Stimulated activated naive B cell treated with anti-CD40 and anti-IgM and Interleukin-4, amounts not matched to agents 10 μg/mL and 1 μg/mL and 100 μg/mL, for 72 hours (primary cell): ENCODE measurements around the gene PDK2.
A peak's percentile ranks its signal among the peaks of the same experiment; 100 is the strongest.

Source experiments
- ATAC-seq, 2 donors: fragments of 150-1000 bp; cut with Tn5 transposase; replicated peaks; 2 replicates each; pipeline ENCODE4 v1.10.0; 2021; ENCODE audit warnings: moderate library complexity in 1 of 2
- DNase-seq: peaks from one replicate; pipeline ENCODE4 v3.0.0; 2021
- H3K27ac Mint-ChIP-seq: one replicate; pipeline ENCODE4 v1.8.0; 2022; ENCODE audit warnings: mild to moderate bottlenecking, mixed read lengths
- H3K27me3 Mint-ChIP-seq, 2 donors: one replicate each; pipeline ENCODE4 v1.8.0; 2022; ENCODE audit warnings: mixed read lengths in 2 of 2
- H3K36me3 Mint-ChIP-seq, 2 donors: one replicate each; pipeline ENCODE4 v1.8.0; 2022; ENCODE audit warnings: mixed read lengths in 2 of 2, mild to moderate bottlenecking in 1 of 2
- H3K4me1 Mint-ChIP-seq, 2 donors: one replicate each; pipeline ENCODE4 v1.8.0; 2022; ENCODE audit warnings: mixed read lengths in 2 of 2, mild to moderate bottlenecking in 1 of 2
- H3K4me3 Mint-ChIP-seq, 2 donors: one replicate each; pipeline ENCODE4 v1.8.0; 2022; ENCODE audit warnings: mild to moderate bottlenecking in 2 of 2, mixed read lengths in 2 of 2, moderate library complexity in 1 of 2
- H3K9me3 Mint-ChIP-seq, 2 donors: one replicate each; pipeline ENCODE4 v1.8.0; 2022; ENCODE audit warnings: mixed read lengths in 2 of 2, mild to moderate bottlenecking in 1 of 2

Gene PDK2

DNA sequence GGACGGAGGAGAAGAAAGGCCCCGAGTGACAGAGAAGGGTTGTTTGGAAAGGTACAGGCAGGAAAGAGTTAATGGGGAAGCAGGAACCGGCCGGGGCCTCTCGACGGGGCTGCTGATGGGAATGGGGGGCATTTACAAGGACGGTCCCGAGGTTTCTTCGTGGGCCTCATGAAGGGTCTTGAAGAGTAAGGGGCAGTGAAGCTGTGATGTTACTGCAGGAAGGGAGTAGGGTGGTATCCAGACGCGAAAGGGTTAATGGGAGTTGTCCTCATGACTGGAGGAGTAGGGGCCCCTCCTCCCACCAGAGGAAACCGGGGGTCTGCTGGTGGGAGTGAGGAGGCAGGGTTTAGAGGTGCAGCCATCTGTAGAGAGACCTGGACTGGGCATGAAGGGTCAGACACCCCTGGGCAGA, 481 bp downstream of the PDK2 start:
- Mint-ChIP-seq H3K4me1 (peaks cover 27 to 32% of the 10 kb centered on the region in 2 donors), H3K9me3 (no peaks in the 10 kb centered on the region), H3K36me3 (peaks cover 3 to 6% of the 10 kb centered on the region in 2 donors), H3K4me3 (peak overlapping the region; percentile 85 to 93), H3K27ac (peak overlapping the region; percentile 90), H3K27me3 (peaks cover 4 to 5% of the 10 kb centered on the region in 2 donors)
- no peak for ATAC-seq
- no peak for DNase-seq

DNA sequence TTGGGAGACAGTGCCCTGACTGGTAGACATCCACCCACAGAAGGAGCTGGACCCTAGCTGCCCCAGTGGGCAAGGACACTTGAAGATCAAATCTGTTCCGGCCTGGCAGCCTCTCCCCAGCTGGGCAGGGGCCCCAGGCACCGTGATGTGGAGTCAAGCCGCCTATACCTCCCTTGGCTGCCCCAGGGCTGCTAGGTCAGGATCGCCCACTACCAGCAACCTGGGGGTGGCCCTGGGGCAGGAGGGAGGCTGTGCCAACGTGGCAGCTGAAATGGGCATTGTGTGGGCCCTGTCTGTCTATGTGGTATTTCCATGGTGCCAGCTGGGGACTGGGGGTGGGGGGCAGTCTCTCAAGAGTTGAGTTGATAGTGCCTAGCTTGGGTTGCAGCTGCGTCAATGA, 941 bp downstream of the PDK2 start:
- Mint-ChIP-seq H3K4me1 (peaks cover 27 to 32% of the 10 kb centered on the region in 2 donors), H3K36me3 (peaks cover 6 to 7% of the 10 kb centered on the region in 2 donors), H3K4me3 (peak overlapping the region; percentile 85 to 93), H3K27me3 (no peaks in the 10 kb centered on the region), H3K27ac (peak overlapping the region; percentile 90), H3K9me3 (no peaks in the 10 kb centered on the region)
- no peak for ATAC-seq
- DNase-seq, result no peak

DNA sequence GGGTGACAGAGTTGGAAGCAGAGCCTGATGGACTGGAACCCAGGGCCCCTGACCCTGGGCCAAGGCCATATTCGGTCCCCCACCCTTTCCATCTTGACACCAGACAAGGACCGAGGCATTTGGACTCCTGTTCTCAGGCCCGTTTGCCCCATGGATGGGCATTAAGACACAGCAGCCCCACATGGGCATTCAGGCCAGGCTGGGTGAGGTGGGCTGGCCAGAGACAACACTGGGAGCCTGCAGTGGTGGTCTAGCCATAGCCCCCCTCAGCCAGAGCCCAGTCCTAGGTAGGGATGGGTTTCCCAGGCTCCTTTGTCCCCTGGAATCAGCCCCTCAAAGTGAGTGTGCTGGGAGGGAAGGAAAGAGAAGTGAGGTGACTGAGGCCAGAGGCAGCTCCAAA, 1.6 kb downstream of the PDK2 start:
- DNase-seq (no peak), ATAC-seq (no peak)
- peaks cover 27 to 32% of the 10 kb centered on the region in 2 donors for H3K4me1 Mint-ChIP-seq
- no peak overlapping the region for H3K4me3 Mint-ChIP-seq
- peaks cover 6 to 7% of the 10 kb centered on the region in 2 donors for H3K36me3 Mint-ChIP-seq
- H3K27ac Mint-ChIP-seq, result no peak overlapping the region
- no peaks in the 10 kb centered on the region for H3K9me3 Mint-ChIP-seq
- no peaks in the 10 kb centered on the region for H3K27me3 Mint-ChIP-seq

DNA sequence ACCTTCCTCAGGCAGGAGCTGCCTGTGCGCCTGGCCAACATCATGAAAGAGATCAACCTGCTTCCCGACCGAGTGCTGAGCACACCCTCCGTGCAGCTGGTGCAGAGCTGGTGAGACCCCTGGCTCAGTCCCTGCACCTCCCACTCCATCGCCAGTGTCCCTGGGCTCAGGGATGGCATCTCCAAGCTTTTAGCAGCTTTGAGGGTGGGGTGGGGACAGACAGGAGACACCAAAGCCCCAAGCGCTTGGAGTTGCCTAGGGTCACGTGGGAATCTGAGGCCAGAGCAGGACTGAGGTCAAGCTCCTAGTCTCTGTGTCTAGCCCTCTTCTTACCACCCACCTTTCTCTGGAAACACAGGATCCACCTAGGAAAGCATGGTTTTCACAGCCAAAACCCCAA, 2.3 kb downstream of the PDK2 start:
- Mint-ChIP-seq H3K9me3 (no peaks in the 10 kb centered on the region), H3K4me1 (peaks cover 27 to 32% of the 10 kb centered on the region in 2 donors), H3K36me3 (peaks cover 6 to 7% of the 10 kb centered on the region in 2 donors), H3K4me3 (no peak overlapping the region), H3K27me3 (no peaks in the 10 kb centered on the region), H3K27ac (no peak overlapping the region)
- ATAC-seq, result no peak
- no peak for DNase-seq

DNA sequence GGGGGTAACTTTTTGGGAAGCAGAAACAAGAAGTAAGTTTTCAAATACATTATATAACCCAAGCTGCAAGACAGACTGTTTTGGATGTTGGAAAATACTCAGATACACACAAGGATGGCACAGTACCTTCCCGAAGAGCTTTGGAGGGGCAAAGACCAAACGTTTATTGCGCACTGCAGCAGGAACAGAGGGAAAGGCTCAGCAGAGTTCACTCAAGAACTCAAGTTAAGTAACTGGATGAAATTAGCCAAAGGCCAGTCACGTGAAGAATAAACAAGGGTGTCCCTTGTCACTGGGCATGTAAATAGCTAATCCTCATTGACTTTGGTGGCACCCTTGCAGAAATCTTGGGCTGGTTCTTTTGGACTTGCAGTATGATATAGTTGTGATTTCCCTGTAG, 2.8 kb downstream of the PDK2 start:
- DNase-seq, result no peak

DNA sequence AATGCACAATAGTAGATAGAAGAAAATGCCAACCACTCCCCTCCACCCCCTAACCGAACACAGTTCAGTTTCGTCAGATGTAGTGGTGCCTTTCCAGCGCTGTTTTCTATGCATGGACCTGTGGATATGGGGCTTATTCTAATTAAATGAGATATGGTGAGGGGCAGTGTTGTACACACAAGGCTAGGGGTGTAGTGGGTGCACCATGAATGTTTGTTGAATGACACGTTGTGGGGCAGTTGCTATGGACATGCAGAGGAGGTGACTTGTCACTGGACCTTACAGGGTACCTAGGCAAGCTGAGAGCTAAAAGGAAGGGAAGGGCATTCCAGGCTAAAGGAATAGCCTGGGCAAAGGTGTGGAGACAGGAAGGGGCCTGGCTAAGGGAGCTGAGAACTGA, 3.4 kb downstream of the PDK2 start:
- Mint-ChIP-seq H3K4me3 (no peak overlapping the region), H3K9me3 (no peaks in the 10 kb centered on the region), H3K27ac (peak overlapping the region; percentile 7), H3K27me3 (no peaks in the 10 kb centered on the region), H3K36me3 (peaks cover 6 to 7% of the 10 kb centered on the region in 2 donors), H3K4me1 (peaks cover 27 to 32% of the 10 kb centered on the region in 2 donors)
- no peak for DNase-seq
- no peak for ATAC-seq

More for the DNA sequence above, 2.8 kb downstream of the PDK2 start:
- Mint-ChIP-seq H3K27me3 (no peaks in the 10 kb centered on the region), H3K36me3 (peaks cover 6 to 7% of the 10 kb centered on the region in 2 donors), H3K9me3 (no peaks in the 10 kb centered on the region), H3K4me1 (peaks cover 27 to 32% of the 10 kb centered on the region in 2 donors), H3K4me3 (no peak overlapping the region), H3K27ac (no peak overlapping the region)
- ATAC-seq, result no peak

DNA sequence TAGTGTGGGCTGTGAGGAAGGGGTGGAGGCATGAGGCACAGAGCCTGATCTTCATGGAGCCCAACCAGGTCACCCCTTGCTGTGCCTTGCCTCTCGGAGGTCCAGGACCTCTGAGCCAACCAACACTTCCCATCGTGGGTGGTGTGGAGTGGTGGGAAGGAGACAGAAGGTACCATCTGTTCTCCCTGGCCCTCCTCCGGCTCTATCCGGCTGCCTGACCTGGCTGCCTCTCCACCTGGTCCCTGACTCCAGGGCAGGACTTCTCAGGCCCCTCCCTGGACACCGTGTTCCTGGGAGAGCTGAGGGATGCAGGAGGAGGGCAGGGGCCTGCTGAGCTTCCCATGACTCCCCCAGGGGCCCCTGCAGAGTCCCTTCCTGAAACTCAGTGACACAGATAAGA, 3.9 kb downstream of the PDK2 start:
- no peak for ATAC-seq
- Mint-ChIP-seq H3K27me3 (no peaks in the 10 kb centered on the region), H3K4me1 (peaks cover 27 to 32% of the 10 kb centered on the region in 2 donors)

DNA sequence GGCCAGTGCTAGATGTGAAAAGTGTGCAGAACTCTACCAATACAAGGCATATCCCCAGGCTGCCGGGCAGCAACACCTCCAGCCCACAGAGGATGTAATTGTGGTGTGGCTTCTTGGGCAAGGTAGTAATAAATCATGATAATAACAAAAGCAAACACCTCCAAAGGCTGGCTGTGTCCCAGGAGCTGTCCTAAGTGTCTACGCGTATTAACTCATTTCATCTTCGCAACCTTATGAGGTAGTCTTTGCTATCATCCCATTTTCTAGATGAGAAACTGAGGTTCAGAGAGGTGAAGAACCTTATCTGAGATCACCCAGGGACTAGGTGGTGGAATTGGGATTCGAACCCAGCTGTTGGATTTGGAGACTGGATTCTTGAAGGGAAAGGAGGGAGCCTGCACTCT, 5.3 kb downstream of the PDK2 start:
- ATAC-seq, result no peak
- no peak overlapping the region for H3K27ac Mint-ChIP-seq
- no peak overlapping the region for H3K4me3 Mint-ChIP-seq
- no peaks in the 10 kb centered on the region for H3K27me3 Mint-ChIP-seq
- peaks cover 19 to 22% of the 10 kb centered on the region in 2 donors for H3K4me1 Mint-ChIP-seq
- H3K9me3 Mint-ChIP-seq, result no peaks in the 10 kb centered on the region
- no peak for DNase-seq
- H3K36me3 Mint-ChIP-seq, result peaks cover 13 to 14% of the 10 kb centered on the region in 2 donors

More for the DNA sequence above, 3.9 kb downstream of the PDK2 start:
- Mint-ChIP-seq H3K36me3 (peaks cover 6 to 7% of the 10 kb centered on the region in 2 donors), H3K9me3 (no peaks in the 10 kb centered on the region), H3K4me3 (no peak overlapping the region), H3K27ac (no peak overlapping the region)
- no peak for DNase-seq

DNA sequence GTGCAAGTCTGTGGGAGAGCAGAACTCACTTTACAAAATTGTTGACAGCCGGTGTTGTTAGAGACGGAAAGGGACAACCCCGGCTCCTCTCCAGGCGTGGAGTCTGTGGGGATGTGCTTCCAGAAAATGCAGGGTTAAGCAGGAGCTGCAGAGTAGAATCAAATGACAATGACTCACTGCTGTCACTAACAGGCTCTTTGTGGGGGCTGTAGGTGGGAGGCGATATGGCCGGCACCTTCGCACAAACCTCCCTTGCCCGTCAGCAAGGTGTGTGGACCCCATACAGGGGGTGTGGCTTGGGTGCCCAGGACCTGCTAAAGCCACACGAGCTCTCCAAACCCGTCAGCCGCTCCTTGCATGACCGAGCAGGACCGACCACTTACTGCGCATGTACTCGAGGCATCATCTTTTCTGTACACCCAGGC, 5.8 kb downstream of the PDK2 start:
- Mint-ChIP-seq H3K27ac (no peak overlapping the region), H3K9me3 (no peaks in the 10 kb centered on the region), H3K4me3 (no peak overlapping the region), H3K36me3 (peaks cover 13 to 17% of the 10 kb centered on the region in 2 donors), H3K4me1 (peaks cover 15 to 18% of the 10 kb centered on the region in 2 donors), H3K27me3 (no peaks in the 10 kb centered on the region)
- DNase-seq, result no peak
- no peak for ATAC-seq

DNA sequence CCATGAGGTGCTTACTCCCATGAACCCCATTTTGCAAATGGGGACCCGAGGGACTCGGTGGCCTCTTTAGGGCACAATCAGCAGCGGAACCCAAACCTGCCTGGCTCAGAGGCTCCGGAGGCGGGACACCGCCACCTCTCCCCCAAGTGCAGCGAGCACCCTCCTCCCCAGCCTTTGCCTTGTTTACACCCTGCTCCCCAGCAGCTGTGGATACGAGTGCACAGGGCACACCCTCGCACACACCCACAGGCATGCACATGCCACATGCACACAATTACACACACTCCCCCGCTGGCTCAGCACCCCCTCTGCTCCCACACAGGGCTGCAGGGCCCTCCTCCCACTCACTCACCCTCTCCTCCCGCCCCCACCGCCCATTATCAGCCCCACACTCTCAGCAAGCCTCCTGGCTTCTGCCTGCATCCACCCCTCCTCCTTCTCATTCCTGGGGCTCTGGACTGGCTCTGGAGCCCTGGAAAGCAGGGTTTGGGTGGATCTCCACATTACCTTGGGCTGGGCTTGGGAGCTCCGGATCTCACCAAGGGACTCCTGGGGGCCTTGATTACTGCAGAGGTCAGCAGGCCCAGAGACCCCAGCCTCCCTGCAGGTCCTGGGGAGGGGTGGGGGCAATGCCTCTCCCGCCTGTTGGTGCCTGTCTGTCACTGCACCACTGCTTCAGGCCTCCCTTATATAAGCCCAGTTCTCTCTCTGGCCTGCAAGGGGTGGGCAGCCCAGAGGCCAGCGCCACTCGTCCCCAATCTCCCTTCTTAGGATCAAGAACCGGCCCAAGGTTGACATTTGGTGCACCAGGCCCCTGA, 6.4 kb downstream of the PDK2 start:
- no peaks in the 10 kb centered on the region for H3K27me3 Mint-ChIP-seq
- H3K4me1 Mint-ChIP-seq, result peaks cover 9 to 12% of the 10 kb centered on the region in 2 donors
- no peaks in the 10 kb centered on the region for H3K9me3 Mint-ChIP-seq
- H3K27ac Mint-ChIP-seq, result no peak overlapping the region
- no peak for DNase-seq
- H3K4me3 Mint-ChIP-seq, result no peak overlapping the region
- no peak for ATAC-seq
- H3K36me3 Mint-ChIP-seq, result peaks cover 13 to 17% of the 10 kb centered on the region in 2 donors

DNA sequence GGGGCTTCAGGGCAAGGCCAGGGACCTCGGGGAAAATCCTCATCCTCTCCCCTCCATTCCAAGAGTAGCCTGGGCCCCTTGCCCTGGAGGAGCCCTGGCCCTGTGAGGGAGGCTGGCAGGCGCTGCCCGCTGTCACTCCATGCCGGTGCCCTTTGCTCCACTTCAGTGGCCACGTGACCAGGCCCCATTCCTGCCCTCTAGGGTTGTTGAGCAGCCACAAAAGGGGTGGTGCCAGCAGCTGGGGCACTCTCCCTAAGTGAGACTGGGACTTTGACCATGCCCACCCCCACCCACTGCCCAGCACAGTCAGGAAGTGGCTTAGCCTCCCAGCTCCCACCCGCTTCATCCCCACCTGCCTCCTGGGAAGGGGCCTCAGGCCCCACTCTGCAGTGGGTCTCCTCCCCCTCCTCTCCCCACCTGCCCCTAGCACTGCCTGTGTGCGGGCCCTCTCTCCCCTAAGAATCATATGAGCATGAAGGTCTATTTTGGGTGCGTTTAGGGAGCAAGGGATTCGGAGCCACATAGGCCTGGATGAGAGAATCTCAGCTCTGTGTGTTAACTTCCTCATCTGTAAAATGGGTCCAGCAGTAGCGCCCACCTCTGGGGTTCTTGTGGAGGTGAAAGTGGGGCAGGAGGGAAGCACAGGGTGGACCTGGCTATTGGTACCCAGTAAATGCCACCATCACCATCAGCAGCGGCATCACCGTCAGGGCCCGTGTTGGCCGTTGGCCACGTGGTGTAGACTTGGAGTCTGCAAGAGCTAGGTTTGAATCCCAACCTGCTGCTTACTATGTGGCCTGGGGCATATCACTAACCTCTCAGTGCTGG, 7.2 kb downstream of the PDK2 start:
- H3K4me3 Mint-ChIP-seq, result no peak overlapping the region
- peaks cover 13 to 17% of the 10 kb centered on the region in 2 donors for H3K36me3 Mint-ChIP-seq
- H3K27ac Mint-ChIP-seq, result no peak overlapping the region
- no peaks in the 10 kb centered on the region for H3K27me3 Mint-ChIP-seq
- H3K9me3 Mint-ChIP-seq, result no peaks in the 10 kb centered on the region
- ATAC-seq (no peak), DNase-seq (no peak)
- peaks cover 3 to 7% of the 10 kb centered on the region in 2 donors for H3K4me1 Mint-ChIP-seq

DNA sequence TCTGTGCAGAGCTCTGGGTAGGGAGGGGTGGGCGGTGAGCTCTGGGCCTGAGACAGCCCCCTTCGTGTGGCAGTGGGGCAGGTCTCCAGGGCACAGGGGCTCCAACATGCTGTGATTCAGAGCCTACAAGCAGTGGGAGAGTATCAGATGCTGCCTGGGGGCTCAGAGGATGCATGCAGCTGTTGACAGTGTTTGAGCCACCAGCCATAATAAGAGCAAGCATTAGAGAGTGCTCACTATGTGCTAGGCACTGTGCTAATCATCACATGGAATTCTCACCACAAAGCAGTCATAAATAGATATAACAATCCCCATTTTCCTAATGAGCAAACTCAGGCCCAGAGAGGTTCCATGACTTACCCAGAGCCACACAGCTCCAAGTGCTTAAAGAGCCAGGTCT, 8.1 kb downstream of the PDK2 start:
- peaks cover 2 to 7% of the 10 kb centered on the region in 2 donors for H3K4me1 Mint-ChIP-seq
- H3K27ac Mint-ChIP-seq, result no peak overlapping the region
- no peak overlapping the region for H3K4me3 Mint-ChIP-seq
- DNase-seq, result no peak
- ATAC-seq, result no peak
- H3K27me3 Mint-ChIP-seq, result no peaks in the 10 kb centered on the region
- no peaks in the 10 kb centered on the region for H3K9me3 Mint-ChIP-seq
- H3K36me3 Mint-ChIP-seq, result peaks cover 13 to 17% of the 10 kb centered on the region in 2 donors

DNA sequence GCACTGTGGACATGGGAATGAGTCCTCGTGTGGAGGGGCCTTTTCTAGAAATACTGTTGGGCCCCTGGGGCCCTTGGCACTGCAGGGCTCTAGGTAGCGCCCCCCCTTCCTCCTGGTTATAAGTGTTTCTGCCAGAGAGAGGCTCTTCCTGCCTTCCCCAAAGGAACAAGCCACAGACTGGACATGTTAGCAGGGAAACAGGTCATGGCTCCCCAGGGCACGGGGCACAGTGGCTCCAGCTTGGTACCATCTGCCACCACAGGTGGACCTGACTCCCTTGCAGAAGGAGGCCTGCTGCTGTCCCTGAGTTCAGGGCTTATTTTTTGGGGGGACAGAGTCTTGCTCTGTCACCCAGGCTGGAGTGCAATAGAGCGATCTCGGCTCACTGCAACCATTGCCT, 8.8 kb downstream of the PDK2 start:
- no peak for DNase-seq
- no peak overlapping the region for H3K4me3 Mint-ChIP-seq
- H3K27ac Mint-ChIP-seq, result no peak overlapping the region
- no peak for ATAC-seq
- H3K27me3 Mint-ChIP-seq, result no peaks in the 10 kb centered on the region
- peaks cover 2 to 7% of the 10 kb centered on the region in 2 donors for H3K4me1 Mint-ChIP-seq
- peaks cover 15 to 17% of the 10 kb centered on the region in 2 donors for H3K36me3 Mint-ChIP-seq
- no peaks in the 10 kb centered on the region for H3K9me3 Mint-ChIP-seq

DNA sequence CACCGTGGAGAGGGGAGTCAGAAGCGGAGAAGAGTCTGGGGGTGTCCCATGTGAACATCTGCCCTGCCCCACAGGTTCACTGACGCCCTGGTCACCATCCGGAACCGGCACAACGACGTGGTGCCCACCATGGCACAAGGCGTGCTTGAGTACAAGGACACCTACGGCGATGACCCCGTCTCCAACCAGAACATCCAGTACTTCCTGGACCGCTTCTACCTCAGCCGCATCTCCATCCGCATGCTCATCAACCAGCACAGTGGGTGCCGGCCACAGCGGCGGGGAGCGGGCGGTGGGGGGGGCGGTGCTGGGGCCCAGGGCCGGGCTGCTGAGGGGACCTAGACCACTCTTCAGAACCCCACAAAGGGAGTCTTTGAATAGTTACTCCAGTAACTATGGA, 10.7 kb downstream of the PDK2 start:
- H3K4me3 Mint-ChIP-seq, result no peak overlapping the region
- no peak for DNase-seq
- no peaks in the 10 kb centered on the region for H3K4me1 Mint-ChIP-seq
- no peak overlapping the region for H3K27ac Mint-ChIP-seq
- H3K27me3 Mint-ChIP-seq, result no peaks in the 10 kb centered on the region
- no peak for ATAC-seq
- no peaks in the 10 kb centered on the region for H3K9me3 Mint-ChIP-seq
- peaks cover 10 to 19% of the 10 kb centered on the region in 2 donors for H3K36me3 Mint-ChIP-seq
